ACC112 (cell line): Measurements from ENCODE around the gene STK40.

Experiments
- H2AFZ ChIP-seq: fragments of 200-600 bp; sonication (generic); one replicate; pipeline ENCODE4 v1.6.0; 2017; ENCODE audit warnings: antibody characterized with exemption, low read length; ENCODE audit not compliant: unreplicated experiment
- H3K27ac ChIP-seq: fragments of 200-600 bp; sonication (generic); 2 replicates; pipeline ENCODE4 v1.5.1; 2014; ENCODE audit warnings: low read depth, mild to moderate bottlenecking, antibody characterized with exemption, low read length, moderate library complexity
- H3K27me3 ChIP-seq: fragments of 200-600 bp; sonication (generic); 2 replicates; pipeline ENCODE4 v1.6.1; 2014; ENCODE audit warnings: mild to moderate bottlenecking, antibody characterized with exemption, low read length, moderate library complexity, mixed read lengths; ENCODE audit not compliant: insufficient read depth
- H3K36me3 ChIP-seq: fragments of 200-600 bp; sonication (generic); 2 replicates; pipeline ENCODE4 v1.6.1; 2016; ENCODE audit warnings: mild to moderate bottlenecking, antibody characterized with exemption, low read length, moderate library complexity, mixed read lengths; ENCODE audit not compliant: insufficient read depth
- H3K4me1 ChIP-seq: fragments of 200-600 bp; sonication (generic); one replicate; pipeline ENCODE4 v1.6.1; 2016; ENCODE audit warnings: low read length, mixed read lengths; ENCODE audit not compliant: insufficient read depth, unreplicated experiment, control insufficient read depth
- H3K4me3 ChIP-seq: fragments of 200-600 bp; sonication (generic); 2 replicates; pipeline ENCODE4 v1.5.1; 2014; ENCODE audit warnings: mild to moderate bottlenecking, low read depth, low read length
- H3K79me2 ChIP-seq: fragments of 200-600 bp; sonication (generic); one replicate; pipeline ENCODE4 v1.6.0; 2016; ENCODE audit warnings: low read length; ENCODE audit not compliant: control insufficient read depth, unreplicated experiment, insufficient read depth

The STK40 gene

DNA sequence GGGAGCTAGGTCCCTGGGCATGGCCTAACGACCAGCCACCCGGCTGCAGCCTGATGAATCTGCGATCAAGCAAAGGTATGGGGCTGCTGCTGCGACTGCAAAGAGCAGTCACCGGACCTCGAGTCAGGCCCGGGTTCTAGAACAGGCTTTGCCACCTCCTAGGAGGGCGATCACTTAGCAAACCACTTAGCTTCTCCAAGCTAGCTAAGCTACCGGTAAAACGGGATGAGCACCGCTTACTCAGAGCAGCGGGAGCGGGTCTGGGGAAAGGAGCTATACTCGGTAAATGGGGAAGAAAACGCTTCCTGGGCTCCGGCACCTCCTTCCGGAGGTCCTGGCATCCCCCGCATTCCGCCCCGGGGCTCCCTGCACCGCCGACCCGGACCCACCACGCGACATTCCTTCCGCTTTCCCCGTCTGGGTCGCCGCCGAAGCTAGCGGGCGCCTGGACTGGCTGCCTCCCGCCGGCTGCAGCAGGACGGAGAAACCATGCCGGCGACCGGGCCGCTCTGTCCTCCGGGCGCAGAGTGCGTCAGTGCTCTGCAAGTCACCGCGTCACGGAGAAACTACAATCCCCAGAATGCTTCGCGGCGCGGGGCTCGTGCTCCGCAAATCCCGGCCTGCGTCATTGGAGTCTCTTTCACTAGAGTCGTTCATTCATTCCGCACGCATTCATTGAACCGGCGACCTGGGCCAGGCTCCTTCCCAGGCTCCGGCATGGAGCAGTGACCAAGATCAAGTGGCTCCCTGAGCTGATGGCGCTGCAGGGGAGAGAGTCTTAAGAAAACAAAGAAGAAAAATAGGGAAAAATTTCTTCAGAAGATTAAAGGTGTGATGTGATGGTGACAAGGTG is 11.9 kb upstream of the STK40 start, which contains the start of gene LSM10:
TSS of gene LSM10 (minus strand) at position 531 of the 853 bp plus-strand sequence. CDS start 3,779 bp downstream, outside the sequence.
- H3K27me3 ChIP-seq: no peaks in the 10 kb centered on the region
- peaks cover 17% of the 10 kb centered on the region for H3K79me2 ChIP-seq
- H3K4me1 ChIP-seq: peaks cover 11% of the 10 kb centered on the region
- H2AFZ ChIP-seq: peak within 1 kb of the TSS; percentile 77
- peak within 1 kb of the TSS; percentile 84 for H3K27ac ChIP-seq
- H3K4me3 ChIP-seq: peak within 1 kb of the TSS; percentile 92
- peaks cover 10% of the 10 kb centered on the region; the same call in 1 of the 2 replicates for H3K36me3 ChIP-seq

DNA sequence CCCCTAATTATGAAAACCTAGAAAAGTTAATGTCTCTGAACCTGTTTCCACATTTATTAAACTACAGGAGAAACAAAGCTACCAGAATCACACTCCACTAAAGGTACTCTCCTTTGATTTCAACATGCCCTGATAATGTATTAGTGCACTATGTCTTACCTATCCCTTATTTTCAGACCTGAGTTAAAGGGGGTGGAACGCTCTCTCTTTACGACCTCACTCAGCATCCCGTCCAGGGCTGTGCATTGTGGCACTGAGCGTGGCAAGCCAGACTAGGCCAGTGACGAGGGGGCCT is 11.3 kb upstream of the STK40 start:
- Histone ChIP-seq H2AFZ (peak overlapping the region; percentile 53), H3K4me3 (peak overlapping the region; percentile 92), H3K79me2 (peaks cover 17% of the 10 kb centered on the region), H3K4me1 (peaks cover 11% of the 10 kb centered on the region), H3K36me3 (peaks cover 10% of the 10 kb centered on the region; the same call in 1 of the 2 replicates), H3K27me3 (no peaks in the 10 kb centered on the region), H3K27ac (peak overlapping the region; percentile 84)

- peaks cover 11% of the 10 kb centered on the region for H3K4me1 ChIP-seq
- H2AFZ ChIP-seq: no peak overlapping the region
- H3K4me3 ChIP-seq: peak overlapping the region; percentile 92
- peaks cover 10% of the 10 kb centered on the region; the same call in 1 of the 2 replicates for H3K36me3 ChIP-seq
- H3K27me3 ChIP-seq: no peaks in the 10 kb centered on the region
- no peak overlapping the region for H3K27ac ChIP-seq
- H3K79me2 ChIP-seq: peaks cover 17% of the 10 kb centered on the region
Measured at GRCh38 chr1:36396359-36396758, 10.6 kb upstream of the STK40 start.

DNA sequence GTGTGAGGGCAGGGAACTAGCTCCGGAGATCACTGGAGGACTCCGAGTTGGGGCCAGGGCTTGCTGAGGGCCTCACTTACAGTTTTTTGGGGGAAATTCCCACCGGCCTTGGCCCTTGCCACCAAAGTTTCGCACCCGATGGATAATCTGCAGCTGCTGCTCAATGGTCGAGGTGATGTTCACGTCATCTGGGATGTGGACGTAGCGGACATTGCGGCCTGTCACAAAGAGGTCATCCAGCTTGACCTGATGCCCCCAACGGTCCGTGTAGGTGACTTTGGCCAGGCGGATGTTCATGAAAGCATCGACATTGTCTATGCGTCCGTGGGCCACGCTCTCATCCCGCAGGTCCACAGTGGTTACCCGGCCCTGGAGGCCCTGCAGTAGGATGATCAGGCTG is 8.0 kb upstream of the STK40 start:
- Histone ChIP-seq H3K79me2 (peaks cover 17% of the 10 kb centered on the region), H3K36me3 (peaks cover 10% of the 10 kb centered on the region; the same call in 1 of the 2 replicates), H2AFZ (no peak overlapping the region)

DNA sequence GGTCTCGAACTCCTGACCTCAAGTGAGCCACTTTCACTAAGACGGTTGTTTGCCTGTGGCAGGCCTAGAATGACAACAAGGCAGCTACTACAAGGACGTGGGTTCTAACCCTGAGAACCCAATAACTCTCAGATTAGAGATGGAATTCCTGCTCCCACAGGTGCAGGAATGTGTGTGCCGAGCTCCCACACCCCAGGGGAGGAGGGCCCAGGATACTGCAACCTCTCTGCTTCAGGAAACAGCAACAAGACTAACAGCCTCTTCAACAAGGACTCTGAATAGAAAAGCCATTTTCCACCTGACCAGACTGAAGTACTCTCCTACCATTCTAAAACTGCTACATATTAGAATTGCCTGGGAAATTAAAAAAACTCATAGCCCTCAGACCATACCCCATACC is 7.1 kb upstream of the STK40 start:
- H3K4me3 ChIP-seq: no peak overlapping the region
- no peaks in the 10 kb centered on the region for H3K27me3 ChIP-seq
- peaks cover 10% of the 10 kb centered on the region; the same call in 1 of the 2 replicates for H3K36me3 ChIP-seq
- peaks cover 9% of the 10 kb centered on the region for H3K4me1 ChIP-seq
- no peak overlapping the region for H2AFZ ChIP-seq
- no peak overlapping the region for H3K27ac ChIP-seq
- H3K79me2 ChIP-seq: peaks cover 17% of the 10 kb centered on the region

More for the DNA sequence above, 8.0 kb upstream of the STK40 start:
- Histone ChIP-seq H3K4me3 (no peak overlapping the region), H3K27me3 (no peaks in the 10 kb centered on the region), H3K27ac (no peak overlapping the region), H3K4me1 (peaks cover 11% of the 10 kb centered on the region)

DNA sequence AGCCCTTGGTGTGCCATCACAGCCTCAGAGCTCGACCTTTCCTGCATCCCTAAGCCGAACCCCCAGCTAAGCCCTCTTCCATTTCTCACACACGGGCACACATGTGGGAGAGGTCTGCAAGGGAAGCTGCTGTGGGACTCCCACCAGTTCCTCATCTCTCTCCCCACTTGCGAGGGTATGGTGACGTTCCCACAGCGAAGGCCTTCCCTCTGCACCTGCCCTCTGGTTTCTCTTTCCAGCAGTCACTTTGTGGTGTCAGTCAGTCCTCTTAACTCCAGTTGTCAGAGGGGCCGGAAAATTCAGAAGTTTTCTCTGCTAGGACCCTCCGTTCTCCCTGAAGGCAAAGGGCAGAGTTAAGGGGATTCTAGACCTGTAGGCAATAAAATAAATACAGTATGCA is 5.5 kb upstream of the STK40 start:
- no peak overlapping the region for H3K4me3 ChIP-seq
- peaks cover 4% of the 10 kb centered on the region for H3K79me2 ChIP-seq
- no peak overlapping the region for H2AFZ ChIP-seq
- no peaks in the 10 kb centered on the region for H3K27me3 ChIP-seq
- no peak overlapping the region for H3K27ac ChIP-seq
- peaks cover 10% of the 10 kb centered on the region; the same call in 1 of the 2 replicates for H3K36me3 ChIP-seq
- peaks cover 15% of the 10 kb centered on the region for H3K4me1 ChIP-seq

- Histone ChIP-seq H3K79me2 (peaks cover 2% of the 10 kb centered on the region), H3K36me3 (peaks cover 10% of the 10 kb centered on the region; the same call in 1 of the 2 replicates), H3K4me1 (peaks cover 14% of the 10 kb centered on the region), H2AFZ (no peak overlapping the region), H3K27ac (no peak overlapping the region), H3K27me3 (no peaks in the 10 kb centered on the region), H3K4me3 (no peak overlapping the region)
Measured at GRCh38 chr1:36390411-36390810, 4.7 kb upstream of the STK40 start.

DNA sequence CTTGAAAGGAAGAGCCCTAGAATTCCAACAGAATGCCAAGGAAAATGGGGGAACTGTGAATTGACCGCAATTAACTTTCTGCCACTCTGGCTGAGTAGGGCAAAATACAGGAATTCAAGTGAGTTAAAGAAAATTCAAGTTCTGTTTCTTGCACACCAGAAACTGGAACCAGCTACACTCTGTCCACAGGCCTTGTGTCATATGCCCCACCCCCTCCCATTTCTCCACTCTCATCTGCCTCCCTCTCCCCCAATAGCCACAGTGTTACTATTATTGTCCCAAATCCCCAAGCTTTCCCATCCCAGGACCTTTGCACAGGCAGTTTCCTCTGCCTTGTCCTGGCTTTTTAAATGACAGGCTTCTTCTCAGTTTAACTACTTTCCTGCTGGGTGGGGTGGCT is 4.3 kb upstream of the STK40 start:
- peaks cover 14% of the 10 kb centered on the region for H3K4me1 ChIP-seq
- H3K27ac ChIP-seq: no peak overlapping the region
- peaks cover 10% of the 10 kb centered on the region; the same call in 1 of the 2 replicates for H3K36me3 ChIP-seq
- peaks cover 6% of the 10 kb centered on the region for H3K79me2 ChIP-seq
- H3K27me3 ChIP-seq: no peaks in the 10 kb centered on the region
- no peak overlapping the region for H2AFZ ChIP-seq
- H3K4me3 ChIP-seq: no peak overlapping the region

DNA sequence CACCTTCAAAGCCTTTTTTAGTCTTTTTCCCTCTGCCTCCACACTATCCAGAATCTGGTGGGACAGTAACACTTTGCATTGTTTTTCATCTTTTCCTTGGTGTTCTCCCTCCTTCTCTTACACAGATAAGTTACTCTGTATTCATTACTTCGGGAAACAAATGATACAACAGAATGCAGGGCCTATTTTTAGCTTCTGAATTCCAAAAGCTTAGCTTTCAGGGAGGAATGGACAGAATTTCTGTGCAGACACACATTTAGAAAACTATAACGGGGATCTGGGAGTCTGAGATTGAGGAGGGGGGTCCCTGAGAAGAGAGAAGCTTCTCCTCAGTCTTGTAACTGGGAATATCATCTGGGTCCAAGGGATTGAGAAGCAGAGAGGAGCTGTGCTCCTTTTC is 3.5 kb upstream of the STK40 start:
- H3K79me2 ChIP-seq: peaks cover 13% of the 10 kb centered on the region
- peaks cover 17% of the 10 kb centered on the region for H3K4me1 ChIP-seq
- H3K27ac ChIP-seq: no peak overlapping the region
- no peak overlapping the region for H3K4me3 ChIP-seq
- H2AFZ ChIP-seq: no peak overlapping the region
- no peaks in the 10 kb centered on the region for H3K27me3 ChIP-seq
- H3K36me3 ChIP-seq: peaks cover 10% of the 10 kb centered on the region; the same call in 1 of the 2 replicates

GRCh38 chr1:36387141-36387949 is 1.6 kb upstream of the STK40 start:
- Histone ChIP-seq H3K79me2 (peaks cover 31% of the 10 kb centered on the region), H3K27ac (peak overlapping the region; percentile 95), H3K27me3 (no peaks in the 10 kb centered on the region), H3K36me3 (no peaks in the 10 kb centered on the region; the same call in 1 of the 2 replicates), H3K4me3 (peak overlapping the region; percentile 48), H3K4me1 (peaks cover 19% of the 10 kb centered on the region), H2AFZ (no peak overlapping the region)
